Astrocyte (in vitro differentiated cells and primary cell): Measurements from ENCODE around the gene LHFPL3.

Experiments
- EZH2 ChIP-seq: IDR thresholded peaks from 2 replicates; pipeline ENCODE4 v1.6.1; 2012; ENCODE audit warnings: mild to moderate bottlenecking, low read length, inconsistent platforms; ENCODE audit not compliant: insufficient read depth
- TF ChIP-seq, protein P1 (sequence below): IDR thresholded peaks from 2 replicates; pipeline ENCODE4 v1.5.1; 2011; ENCODE audit warnings: low read depth, mild to moderate bottlenecking, inconsistent platforms, low read length, moderate library complexity; ENCODE audit not compliant: insufficient read depth

DNA sequence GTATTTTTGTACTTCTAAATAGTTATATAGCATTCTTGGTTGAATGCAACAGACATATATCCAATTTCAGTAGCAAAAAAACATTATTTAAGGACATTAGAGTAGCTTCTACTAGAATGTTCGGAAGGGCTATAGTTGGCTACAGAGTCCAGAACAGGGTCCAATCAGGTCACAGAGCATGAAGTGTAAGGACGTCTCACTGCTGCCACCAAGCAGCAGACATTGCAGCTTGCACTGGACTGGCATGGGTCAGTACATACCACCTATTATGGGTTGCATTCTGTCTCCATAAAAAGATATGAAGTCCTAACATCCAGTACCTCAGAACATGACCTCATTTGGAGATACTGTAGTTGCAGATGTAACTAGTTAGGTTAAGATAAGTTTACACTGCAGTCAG is 87.3 kb downstream of the LHFPL3 start:
- TF ChIP-seq, protein P1, sequence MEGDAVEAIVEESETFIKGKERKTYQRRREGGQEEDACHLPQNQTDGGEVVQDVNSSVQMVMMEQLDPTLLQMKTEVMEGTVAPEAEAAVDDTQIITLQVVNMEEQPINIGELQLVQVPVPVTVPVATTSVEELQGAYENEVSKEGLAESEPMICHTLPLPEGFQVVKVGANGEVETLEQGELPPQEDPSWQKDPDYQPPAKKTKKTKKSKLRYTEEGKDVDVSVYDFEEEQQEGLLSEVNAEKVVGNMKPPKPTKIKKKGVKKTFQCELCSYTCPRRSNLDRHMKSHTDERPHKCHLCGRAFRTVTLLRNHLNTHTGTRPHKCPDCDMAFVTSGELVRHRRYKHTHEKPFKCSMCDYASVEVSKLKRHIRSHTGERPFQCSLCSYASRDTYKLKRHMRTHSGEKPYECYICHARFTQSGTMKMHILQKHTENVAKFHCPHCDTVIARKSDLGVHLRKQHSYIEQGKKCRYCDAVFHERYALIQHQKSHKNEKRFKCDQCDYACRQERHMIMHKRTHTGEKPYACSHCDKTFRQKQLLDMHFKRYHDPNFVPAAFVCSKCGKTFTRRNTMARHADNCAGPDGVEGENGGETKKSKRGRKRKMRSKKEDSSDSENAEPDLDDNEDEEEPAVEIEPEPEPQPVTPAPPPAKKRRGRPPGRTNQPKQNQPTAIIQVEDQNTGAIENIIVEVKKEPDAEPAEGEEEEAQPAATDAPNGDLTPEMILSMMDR, result no peak
- TF ChIP-seq EZH2, result no peak
